Measurements from ENCODE around the gene STARD5. TPM values are rescaled to one million over a fixed set of nuclear protein-coding genes. Genes with fewer than 3 reads are reported as not detected.

Gene STARD5
- total and polyA plus RNA-seq, 2 experiments from 2014 or later, result 3.8 to 10.1 TPM

- ATAC-seq, result no peak
- no peak overlapping the region for H2AFZ ChIP-seq
- H3K27ac ChIP-seq (ENCODE audit: low read depth), result no peak overlapping the region
- H4K20me1 ChIP-seq (replicated peaks; ENCODE audit: insufficient read depth), result no peaks in the 10 kb centered on the region
- no peak for DNase-seq (ENCODE audit: low spot score)
- H3K4me2 ChIP-seq, result no peak overlapping the region
- TF ChIP-seq EZH2 (IDR thresholded peaks at IDR 0.05; ENCODE audit: low read depth, unreplicated experiment) (no peak), ETS1 (IDR thresholded peaks at IDR 0.05) (no peak), POLR2AphosphoS5 (IDR thresholded peaks at IDR 0.05; ENCODE audit: low read depth) (no peak), STAT1 (IDR thresholded peaks at IDR 0.05; ENCODE audit: unreplicated experiment) (no peak), EZH2phosphoT487 (IDR thresholded peaks at IDR 0.05; ENCODE audit: unreplicated experiment) (no peak), NANOG (IDR thresholded peaks at IDR 0.05; ENCODE audit: borderline replicate concordance) (no peak), JUNB (IDR thresholded peaks at IDR 0.05; ENCODE audit: unreplicated experiment) (no peak), ZNF114 (CRISPR knock-in tag; IDR thresholded peaks at IDR 0.05) (no peak), ZNF331 (CRISPR knock-in tag; IDR thresholded peaks at IDR 0.05; ENCODE audit: low read depth) (no peak), REST (IDR thresholded peaks at IDR 0.05; ENCODE audit: unreplicated experiment) (no peak), CREB1 (CRISPR knock-in tag; IDR thresholded peaks at IDR 0.05; ENCODE audit: low read depth) (no peak)
- TF ChIP-seq, protein P1, sequence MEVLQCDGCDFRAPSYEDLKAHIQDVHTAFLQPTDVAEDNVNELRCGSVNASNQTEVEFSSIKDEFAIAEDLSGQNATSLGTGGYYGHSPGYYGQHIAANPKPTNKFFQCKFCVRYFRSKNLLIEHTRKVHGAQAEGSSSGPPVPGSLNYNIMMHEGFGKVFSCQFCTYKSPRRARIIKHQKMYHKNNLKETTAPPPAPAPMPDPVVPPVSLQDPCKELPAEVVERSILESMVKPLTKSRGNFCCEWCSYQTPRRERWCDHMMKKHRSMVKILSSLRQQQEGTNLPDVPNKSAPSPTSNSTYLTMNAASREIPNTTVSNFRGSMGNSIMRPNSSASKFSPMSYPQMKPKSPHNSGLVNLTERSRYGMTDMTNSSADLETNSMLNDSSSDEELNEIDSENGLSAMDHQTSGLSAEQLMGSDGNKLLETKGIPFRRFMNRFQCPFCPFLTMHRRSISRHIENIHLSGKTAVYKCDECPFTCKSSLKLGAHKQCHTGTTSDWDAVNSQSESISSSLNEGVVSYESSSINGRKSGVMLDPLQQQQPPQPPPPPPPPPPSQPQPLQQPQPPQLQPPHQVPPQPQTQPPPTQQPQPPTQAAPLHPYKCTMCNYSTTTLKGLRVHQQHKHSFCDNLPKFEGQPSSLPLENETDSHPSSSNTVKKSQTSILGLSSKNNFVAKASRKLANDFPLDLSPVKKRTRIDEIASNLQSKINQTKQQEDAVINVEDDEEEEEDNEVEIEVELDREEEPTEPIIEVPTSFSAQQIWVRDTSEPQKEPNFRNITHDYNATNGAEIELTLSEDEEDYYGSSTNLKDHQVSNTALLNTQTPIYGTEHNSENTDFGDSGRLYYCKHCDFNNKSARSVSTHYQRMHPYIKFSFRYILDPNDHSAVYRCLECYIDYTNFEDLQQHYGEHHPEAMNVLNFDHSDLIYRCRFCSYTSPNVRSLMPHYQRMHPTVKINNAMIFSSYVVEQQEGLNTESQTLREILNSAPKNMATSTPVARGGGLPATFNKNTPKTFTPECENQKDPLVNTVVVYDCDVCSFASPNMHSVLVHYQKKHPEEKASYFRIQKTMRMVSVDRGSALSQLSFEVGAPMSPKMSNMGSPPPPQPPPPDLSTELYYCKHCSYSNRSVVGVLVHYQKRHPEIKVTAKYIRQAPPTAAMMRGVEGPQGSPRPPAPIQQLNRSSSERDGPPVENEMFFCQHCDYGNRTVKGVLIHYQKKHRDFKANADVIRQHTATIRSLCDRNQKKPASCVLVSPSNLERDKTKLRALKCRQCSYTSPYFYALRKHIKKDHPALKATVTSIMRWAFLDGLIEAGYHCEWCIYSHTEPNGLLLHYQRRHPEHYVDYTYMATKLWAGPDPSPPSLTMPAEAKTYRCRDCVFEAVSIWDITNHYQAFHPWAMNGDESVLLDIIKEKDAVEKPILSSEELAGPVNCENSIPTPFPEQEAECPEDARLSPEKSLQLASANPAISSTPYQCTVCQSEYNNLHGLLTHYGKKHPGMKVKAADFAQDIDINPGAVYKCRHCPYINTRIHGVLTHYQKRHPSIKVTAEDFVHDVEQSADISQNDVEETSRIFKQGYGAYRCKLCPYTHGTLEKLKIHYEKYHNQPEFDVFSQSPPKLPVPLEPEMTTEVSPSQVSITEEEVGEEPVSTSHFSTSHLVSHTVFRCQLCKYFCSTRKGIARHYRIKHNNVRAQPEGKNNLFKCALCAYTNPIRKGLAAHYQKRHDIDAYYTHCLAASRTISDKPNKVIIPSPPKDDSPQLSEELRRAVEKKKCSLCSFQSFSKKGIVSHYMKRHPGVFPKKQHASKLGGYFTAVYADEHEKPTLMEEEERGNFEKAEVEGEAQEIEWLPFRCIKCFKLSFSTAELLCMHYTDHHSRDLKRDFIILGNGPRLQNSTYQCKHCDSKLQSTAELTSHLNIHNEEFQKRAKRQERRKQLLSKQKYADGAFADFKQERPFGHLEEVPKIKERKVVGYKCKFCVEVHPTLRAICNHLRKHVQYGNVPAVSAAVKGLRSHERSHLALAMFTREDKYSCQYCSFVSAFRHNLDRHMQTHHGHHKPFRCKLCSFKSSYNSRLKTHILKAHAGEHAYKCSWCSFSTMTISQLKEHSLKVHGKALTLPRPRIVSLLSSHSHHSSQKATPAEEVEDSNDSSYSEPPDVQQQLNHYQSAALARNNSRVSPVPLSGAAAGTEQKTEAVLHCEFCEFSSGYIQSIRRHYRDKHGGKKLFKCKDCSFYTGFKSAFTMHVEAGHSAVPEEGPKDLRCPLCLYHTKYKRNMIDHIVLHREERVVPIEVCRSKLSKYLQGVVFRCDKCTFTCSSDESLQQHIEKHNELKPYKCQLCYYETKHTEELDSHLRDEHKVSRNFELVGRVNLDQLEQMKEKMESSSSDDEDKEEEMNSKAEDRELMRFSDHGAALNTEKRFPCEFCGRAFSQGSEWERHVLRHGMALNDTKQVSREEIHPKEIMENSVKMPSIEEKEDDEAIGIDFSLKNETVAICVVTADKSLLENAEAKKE (CRISPR knock-in tag; IDR thresholded peaks at IDR 0.05), result no peak
- TF ChIP-seq, protein P2, sequence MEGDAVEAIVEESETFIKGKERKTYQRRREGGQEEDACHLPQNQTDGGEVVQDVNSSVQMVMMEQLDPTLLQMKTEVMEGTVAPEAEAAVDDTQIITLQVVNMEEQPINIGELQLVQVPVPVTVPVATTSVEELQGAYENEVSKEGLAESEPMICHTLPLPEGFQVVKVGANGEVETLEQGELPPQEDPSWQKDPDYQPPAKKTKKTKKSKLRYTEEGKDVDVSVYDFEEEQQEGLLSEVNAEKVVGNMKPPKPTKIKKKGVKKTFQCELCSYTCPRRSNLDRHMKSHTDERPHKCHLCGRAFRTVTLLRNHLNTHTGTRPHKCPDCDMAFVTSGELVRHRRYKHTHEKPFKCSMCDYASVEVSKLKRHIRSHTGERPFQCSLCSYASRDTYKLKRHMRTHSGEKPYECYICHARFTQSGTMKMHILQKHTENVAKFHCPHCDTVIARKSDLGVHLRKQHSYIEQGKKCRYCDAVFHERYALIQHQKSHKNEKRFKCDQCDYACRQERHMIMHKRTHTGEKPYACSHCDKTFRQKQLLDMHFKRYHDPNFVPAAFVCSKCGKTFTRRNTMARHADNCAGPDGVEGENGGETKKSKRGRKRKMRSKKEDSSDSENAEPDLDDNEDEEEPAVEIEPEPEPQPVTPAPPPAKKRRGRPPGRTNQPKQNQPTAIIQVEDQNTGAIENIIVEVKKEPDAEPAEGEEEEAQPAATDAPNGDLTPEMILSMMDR (conservative IDR thresholded peaks at IDR 0.05; ENCODE audit: low read depth in 2 of 2), result no peak
- H3K9me2 ChIP-seq (ENCODE audit: insufficient read depth), result no peaks in the 10 kb centered on the region
- Mint-ChIP-seq H3K27ac (no peak overlapping the region), H3K9me3 (no peaks in the 10 kb centered on the region), H3K36me3 (ENCODE audit: low read depth) (no peaks in the 10 kb centered on the region), H3K27me3 (ENCODE audit: insufficient read depth, low read depth, poor library complexity) (peaks cover 8% of the 10 kb centered on the region), H3K4me3 (no peak overlapping the region), H3K4me1 (no peaks in the 10 kb centered on the region)
- no peaks in the 10 kb centered on the region for H3K36me3 ChIP-seq (ENCODE audit: insufficient read depth)
- H3F3A ChIP-seq (replicated peaks; ENCODE audit: low read depth), result no peaks in the 10 kb centered on the region
- no peaks in the 10 kb centered on the region for H3K79me2 ChIP-seq (replicated peaks; ENCODE audit: insufficient read depth)
- no peak overlapping the region for H3K4me3 ChIP-seq
- H3K4me1 ChIP-seq (ENCODE audit: insufficient read depth), result no peaks in the 10 kb centered on the region
- no peaks in the 10 kb centered on the region for H3K27me3 ChIP-seq (ENCODE audit: insufficient read depth)
These were observed 39.5 kb downstream of the STARD5 start for GRCh38 chr15:81284256-81285031.

Data from GM23338 (cell line).